Keratinocyte (primary cell): ENCODE results near the gene AP1AR. TPM values are rescaled to one million over a fixed set of nuclear protein-coding genes. Genes with fewer than 3 reads are reported as not detected.

Experiments
- DNase-seq: peaks from one replicate; pipeline ENCODE4 v3.0.0-alpha.2; 2011; ENCODE audit warnings: low read depth, missing footprints, low spot score
- FAIRE-seq: peaks from 2 replicates; lab custom pipeline; 2011; peaks lifted over from hg19 to GRCh38; lab: Jason Lieb, UNC
- H2AFZ ChIP-seq: 2 replicates; pipeline ENCODE4 v1.6.0; 2012; ENCODE audit warnings: low read length, control low read depth, inconsistent platforms; ENCODE audit not compliant: control insufficient read depth
- H3K27ac ChIP-seq: 2 replicates; pipeline ENCODE4 v1.5.1; 2011; ENCODE audit warnings: low read length; ENCODE audit not compliant: control insufficient read depth, insufficient read depth
- H3K27me3 ChIP-seq: 3 replicates; pipeline ENCODE4 v1.6.0; 2011; ENCODE audit warnings: low read length; ENCODE audit not compliant: control insufficient read depth, insufficient read depth; ENCODE audit errors: extremely low read depth
- H3K36me3 ChIP-seq, 2 experiments: 2 replicates in 1 of 2; 3 replicates in 1 of 2; pipeline ENCODE4 v1.5.1; 2011; ENCODE audit warnings: low read length in 2 of 2, mild to moderate bottlenecking in 1 of 2; ENCODE audit not compliant: control insufficient read depth in 2 of 2, insufficient read depth in 2 of 2; ENCODE audit errors: extremely low read depth in 1 of 2
- H3K4me1 ChIP-seq: 3 replicates; pipeline ENCODE4 v1.5.1; 2011; ENCODE audit warnings: low read length; ENCODE audit not compliant: control insufficient read depth, insufficient read depth; ENCODE audit errors: extremely low read depth
- H3K4me2 ChIP-seq: 3 replicates; pipeline ENCODE4 v1.6.0; 2011; ENCODE audit warnings: low read depth, low read length; ENCODE audit not compliant: control insufficient read depth, insufficient read depth; ENCODE audit errors: extremely low read depth
- H3K4me3 ChIP-seq, 3 experiments: fragments of 200-600 bp in 1 of 3; sonication (generic) in 1 of 3; 2 replicates in 2 of 3; 3 replicates in 1 of 3; pipeline ENCODE4 v1.5.1; 2011 to 2016; ENCODE audit warnings: low read length in 3 of 3, mild to moderate bottlenecking in 3 of 3, control low read depth in 2 of 3, inconsistent platforms in 1 of 3, low read depth in 1 of 3, mixed read lengths in 1 of 3, mixed run types in 1 of 3, moderate library complexity in 1 of 3; ENCODE audit not compliant: control insufficient read depth in 2 of 3, insufficient read depth in 2 of 3; ENCODE audit errors: extremely low read depth in 1 of 3
- H3K79me2 ChIP-seq: 2 replicates; pipeline ENCODE4 v1.6.0; 2012; ENCODE audit warnings: low read length; ENCODE audit not compliant: control insufficient read depth, insufficient read depth
- H3K9ac ChIP-seq: 3 replicates; pipeline ENCODE4 v1.6.0; 2011; ENCODE audit warnings: low read length; ENCODE audit not compliant: control insufficient read depth, insufficient read depth; ENCODE audit errors: extremely low read depth
- H3K9me1 ChIP-seq: 3 replicates; pipeline ENCODE4 v1.6.0; 2011; ENCODE audit warnings: low read length; ENCODE audit not compliant: control insufficient read depth, insufficient read depth; ENCODE audit errors: extremely low read depth
- H3K9me3 ChIP-seq: 2 replicates; pipeline ENCODE4 v1.5.1; 2012; ENCODE audit warnings: low read depth, low read length; ENCODE audit not compliant: control insufficient read depth
- H4K20me1 ChIP-seq: 3 replicates; pipeline ENCODE4 v1.6.0; 2011; ENCODE audit warnings: low read length; ENCODE audit not compliant: control insufficient read depth, insufficient read depth; ENCODE audit errors: extremely low read depth
- EZH2 ChIP-seq: IDR thresholded peaks from one replicate; pipeline ENCODE4 v1.6.1; 2012; ENCODE audit warnings: inconsistent platforms, mild to moderate bottlenecking, low read length, moderate library complexity
- dilution Hi-C: fragments of 300-500 bp; cut with MboI; formaldehyde crosslinking; loops from one replicate; pipeline ENCODE4 v1.7.0; 2020; ENCODE audit warnings: low sequenced_read_pairs; ENCODE audit not compliant: extremely low pct_ligation_motif_present
- polyA plus RNA-seq, 5 experiments: library from polyadenylated mRNA; depleted of rRNA in 3 of 5; stranded (reverse) in 3 of 5; stranded (forward) in 1 of 5; unstranded in 1 of 5; fragments of >200 nt; gene quantifications; 1 replicate in 1 of 5; 2 replicates in 3 of 5; 3 replicates in 1 of 5; pipeline versions ENCODE4 v1.2.1 to v1.2.3, GENCODE V29; 2011 to 2012; ENCODE audit warnings: missing spikeins in 2 of 5, low read depth in 1 of 5, low replicate concordance in 1 of 5
- TF ChIP-seq, protein P1 (sequence below), 3 experiments: IDR thresholded peaks in 1 of 3; conservative IDR thresholded peaks in 1 of 3; optimal IDR thresholded peaks in 1 of 3; 2 replicates in 2 of 3; 3 replicates in 1 of 3; pipeline versions ENCODE3 to v1.5.1; 2011; ENCODE audit warnings: low read length in 3 of 3, mild to moderate bottlenecking in 3 of 3, moderate library complexity in 2 of 3, control low read depth in 1 of 3, inconsistent platforms in 1 of 3; ENCODE audit not compliant: insufficient read depth in 2 of 3; ENCODE audit errors: extremely low read depth in 1 of 3

The AP1AR gene
- polyA plus RNA-seq, 1 donor (not counting 4 experiments of a cell fraction or from before 2014, with no cell fraction given), result 17.5 TPM

DNA sequence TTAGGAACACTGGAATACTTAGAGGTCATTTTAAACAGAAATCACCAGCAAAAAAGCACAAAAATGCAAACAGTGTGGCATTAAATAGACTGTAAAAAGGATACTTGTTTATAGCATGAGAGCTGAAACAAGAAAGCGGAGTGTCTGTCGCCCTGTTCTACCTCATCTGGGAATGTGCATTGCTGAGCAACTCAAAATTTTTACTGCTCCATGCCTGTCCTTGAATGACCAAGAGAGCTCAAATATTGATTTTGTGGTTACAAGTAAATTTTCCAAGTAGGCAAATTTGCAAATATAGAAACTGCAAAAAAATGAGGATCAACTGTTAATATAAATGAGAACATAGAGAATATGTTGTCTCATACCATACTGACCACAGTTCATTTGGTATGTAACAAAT is 25.5 kb downstream of the AP1AR start:
- H3K4me2 ChIP-seq, result no peak overlapping the region
- H3K9ac ChIP-seq, result no peak overlapping the region
- H2AFZ ChIP-seq, result no peak overlapping the region
- dilution Hi-C loops, result no loop called here
- peaks cover 0 to 1% of the 10 kb centered on the region in 2 experiments for H3K36me3 ChIP-seq
- no peak for TF ChIP-seq EZH2
- H3K9me1 ChIP-seq, result no peaks in the 10 kb centered on the region
- H3K27ac ChIP-seq, result no peak overlapping the region
- H3K27me3 ChIP-seq, result no peaks in the 10 kb centered on the region
- no peaks in the 10 kb centered on the region for H3K9me3 ChIP-seq
- H3K4me1 ChIP-seq, result no peaks in the 10 kb centered on the region
- DNase-seq, result no peak
- no peaks in the 10 kb centered on the region for H4K20me1 ChIP-seq
- no peak overlapping the region for H3K4me3 ChIP-seq
- no peaks in the 10 kb centered on the region for H3K79me2 ChIP-seq
- no peak for FAIRE-seq

DNA sequence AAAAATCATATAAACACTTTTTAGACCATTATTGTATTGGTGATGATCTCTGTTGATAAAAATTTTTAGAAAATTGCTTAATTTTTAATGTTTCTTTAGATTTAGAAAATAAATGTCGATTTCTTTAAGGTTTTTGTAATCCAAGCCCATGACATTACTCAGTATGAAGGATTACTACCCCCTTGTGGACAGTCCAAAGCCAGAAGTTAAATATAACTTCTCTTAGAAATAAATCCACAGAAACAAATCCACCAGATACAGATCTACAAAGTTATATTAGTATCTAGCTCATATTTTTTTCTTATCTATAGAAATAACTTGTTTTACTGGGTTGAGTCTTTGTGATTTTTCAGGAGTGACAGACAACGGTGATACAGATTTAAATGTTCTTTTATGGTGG is 35.2 kb downstream of the AP1AR start:
- no peaks in the 10 kb centered on the region for H3K79me2 ChIP-seq
- peaks cover 0 to 1% of the 10 kb centered on the region in 2 experiments for H3K36me3 ChIP-seq
- dilution Hi-C loops, result no loop called here
- H2AFZ ChIP-seq, result no peak overlapping the region
- peaks cover 12% of the 10 kb centered on the region for H3K4me1 ChIP-seq
- DNase-seq (no peak), FAIRE-seq (no peak)
- no peak overlapping the region for H3K4me2 ChIP-seq
- H3K9me1 ChIP-seq, result no peaks in the 10 kb centered on the region
- no peak overlapping the region for H3K27ac ChIP-seq
- no peaks in the 10 kb centered on the region for H3K27me3 ChIP-seq
- no peaks in the 10 kb centered on the region for H4K20me1 ChIP-seq
- H3K9ac ChIP-seq, result no peak overlapping the region
- TF ChIP-seq, protein P1, sequence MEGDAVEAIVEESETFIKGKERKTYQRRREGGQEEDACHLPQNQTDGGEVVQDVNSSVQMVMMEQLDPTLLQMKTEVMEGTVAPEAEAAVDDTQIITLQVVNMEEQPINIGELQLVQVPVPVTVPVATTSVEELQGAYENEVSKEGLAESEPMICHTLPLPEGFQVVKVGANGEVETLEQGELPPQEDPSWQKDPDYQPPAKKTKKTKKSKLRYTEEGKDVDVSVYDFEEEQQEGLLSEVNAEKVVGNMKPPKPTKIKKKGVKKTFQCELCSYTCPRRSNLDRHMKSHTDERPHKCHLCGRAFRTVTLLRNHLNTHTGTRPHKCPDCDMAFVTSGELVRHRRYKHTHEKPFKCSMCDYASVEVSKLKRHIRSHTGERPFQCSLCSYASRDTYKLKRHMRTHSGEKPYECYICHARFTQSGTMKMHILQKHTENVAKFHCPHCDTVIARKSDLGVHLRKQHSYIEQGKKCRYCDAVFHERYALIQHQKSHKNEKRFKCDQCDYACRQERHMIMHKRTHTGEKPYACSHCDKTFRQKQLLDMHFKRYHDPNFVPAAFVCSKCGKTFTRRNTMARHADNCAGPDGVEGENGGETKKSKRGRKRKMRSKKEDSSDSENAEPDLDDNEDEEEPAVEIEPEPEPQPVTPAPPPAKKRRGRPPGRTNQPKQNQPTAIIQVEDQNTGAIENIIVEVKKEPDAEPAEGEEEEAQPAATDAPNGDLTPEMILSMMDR (optimal IDR thresholded peaks at IDR 0.05 in 1 of 3, IDR thresholded peaks at IDR 0.05 in 1 of 3, conservative IDR thresholded peaks at IDR 0.05 in 1 of 3; ENCODE audit: extremely low read depth in 1 of 3, insufficient read depth in 2 of 3, low read length in 3 of 3), result peak in 1 of 3 experiments; percentile 20
- TF ChIP-seq EZH2, result no peak
- H3K9me3 ChIP-seq, result no peaks in the 10 kb centered on the region
- no peak overlapping the region for H3K4me3 ChIP-seq

DNA sequence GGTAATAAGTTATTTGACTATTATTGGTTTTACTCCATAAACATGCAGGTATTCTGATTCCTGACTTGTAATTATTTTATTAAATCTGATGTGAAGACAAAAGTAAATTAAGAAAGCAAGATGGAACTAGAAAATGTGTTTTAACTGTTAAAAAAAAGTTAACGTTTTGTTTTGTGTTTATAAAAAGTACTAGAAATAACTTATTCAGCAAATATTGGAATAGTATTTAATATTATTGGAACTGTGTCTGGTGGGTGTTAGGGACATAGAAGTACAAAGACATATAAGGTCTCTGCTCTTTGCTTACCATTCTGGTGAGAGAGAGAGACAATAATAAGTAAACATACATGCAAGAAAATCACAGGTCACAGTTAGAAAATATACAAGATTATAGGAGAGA is 38.5 kb downstream of the AP1AR start:
- no peak for TF ChIP-seq EZH2
- TF ChIP-seq, protein P1 (optimal IDR thresholded peaks at IDR 0.05 in 1 of 3, IDR thresholded peaks at IDR 0.05 in 1 of 3, conservative IDR thresholded peaks at IDR 0.05 in 1 of 3; ENCODE audit: extremely low read depth in 1 of 3, insufficient read depth in 2 of 3, low read length in 3 of 3), result no peak
- no peaks in the 10 kb centered on the region for H3K9me1 ChIP-seq
- FAIRE-seq (no peak), DNase-seq (no peak)
- H3K9ac ChIP-seq, result no peak overlapping the region
- peaks cover 15% of the 10 kb centered on the region for H3K4me1 ChIP-seq
- no peaks in the 10 kb centered on the region for H3K36me3 ChIP-seq
- peak overlapping the region; percentile 72 for H3K27ac ChIP-seq
- H2AFZ ChIP-seq, result no peak overlapping the region
- no peak overlapping the region for H3K4me3 ChIP-seq
- H3K9me3 ChIP-seq, result no peaks in the 10 kb centered on the region
- no peaks in the 10 kb centered on the region for H3K27me3 ChIP-seq
- no peaks in the 10 kb centered on the region for H4K20me1 ChIP-seq
- no peak overlapping the region for H3K4me2 ChIP-seq
- H3K79me2 ChIP-seq, result peaks cover 1% of the 10 kb centered on the region
- dilution Hi-C loops, result no loop called here
